Lower leg skin (tissue), 3 donors: ENCODE data around the gene RBM20.

Experiments
- POLR2A ChIP-seq, 2 donors: fragments of 450-650 bp; IDR thresholded peaks; one replicate each; pipeline ENCODE4 v1.6.1; 2016 to 2017; ENCODE audit warnings: antibody characterized with exemption in 2 of 2, mild to moderate bottlenecking in 1 of 2, moderate library complexity in 1 of 2
- TF ChIP-seq, protein P1 (sequence below), 3 donors: fragments of 450-650 bp; IDR thresholded peaks; one replicate each; pipeline ENCODE4 v1.5.1; 2016; ENCODE audit warnings: antibody characterized with exemption in 3 of 3, mild to moderate bottlenecking in 3 of 3, moderate library complexity in 2 of 3

DNA sequence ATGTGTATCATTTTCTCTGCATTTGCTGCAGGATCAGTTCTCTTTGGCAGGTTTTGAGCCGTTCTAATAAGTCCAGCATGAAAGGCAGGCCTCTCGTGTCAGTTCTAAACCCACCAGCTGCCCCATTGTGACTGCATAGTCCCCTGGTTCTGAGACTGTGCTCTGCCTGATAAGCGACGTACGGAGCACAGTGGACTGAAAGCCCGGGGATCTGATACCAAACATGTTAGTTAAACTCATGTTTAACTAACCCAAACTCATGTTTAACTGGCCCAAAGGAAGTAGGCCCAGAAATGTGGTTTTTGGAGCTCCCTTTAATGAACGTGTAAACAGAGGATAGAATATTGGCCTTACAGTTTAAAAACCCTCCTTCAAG is 129.5 kb downstream of the RBM20 start:
- TF ChIP-seq, protein P1, sequence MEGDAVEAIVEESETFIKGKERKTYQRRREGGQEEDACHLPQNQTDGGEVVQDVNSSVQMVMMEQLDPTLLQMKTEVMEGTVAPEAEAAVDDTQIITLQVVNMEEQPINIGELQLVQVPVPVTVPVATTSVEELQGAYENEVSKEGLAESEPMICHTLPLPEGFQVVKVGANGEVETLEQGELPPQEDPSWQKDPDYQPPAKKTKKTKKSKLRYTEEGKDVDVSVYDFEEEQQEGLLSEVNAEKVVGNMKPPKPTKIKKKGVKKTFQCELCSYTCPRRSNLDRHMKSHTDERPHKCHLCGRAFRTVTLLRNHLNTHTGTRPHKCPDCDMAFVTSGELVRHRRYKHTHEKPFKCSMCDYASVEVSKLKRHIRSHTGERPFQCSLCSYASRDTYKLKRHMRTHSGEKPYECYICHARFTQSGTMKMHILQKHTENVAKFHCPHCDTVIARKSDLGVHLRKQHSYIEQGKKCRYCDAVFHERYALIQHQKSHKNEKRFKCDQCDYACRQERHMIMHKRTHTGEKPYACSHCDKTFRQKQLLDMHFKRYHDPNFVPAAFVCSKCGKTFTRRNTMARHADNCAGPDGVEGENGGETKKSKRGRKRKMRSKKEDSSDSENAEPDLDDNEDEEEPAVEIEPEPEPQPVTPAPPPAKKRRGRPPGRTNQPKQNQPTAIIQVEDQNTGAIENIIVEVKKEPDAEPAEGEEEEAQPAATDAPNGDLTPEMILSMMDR (IDR thresholded peaks at IDR 0.05), result no peak
- TF ChIP-seq POLR2A (IDR thresholded peaks at IDR 0.05), result no peak
